H1 (cell line): ENCODE results near the gene CNPY4. TPM values are rescaled to one million over a fixed set of nuclear protein-coding genes. Genes with fewer than 3 reads are reported as not detected.

Source experiments
- CHD2 ChIP-seq: IDR thresholded peaks from 2 replicates; pipeline ENCODE4 v1.6.1; 2012; ENCODE audit warnings: low read length, improper control_type of control experiment
- KDM4A ChIP-seq: IDR thresholded peaks from one replicate; pipeline ENCODE4 v1.7.1; 2012; ENCODE audit warnings: low read depth, mild to moderate bottlenecking, moderate library complexity, low read length, inconsistent platforms; ENCODE audit not compliant: severe bottlenecking
- MAFK ChIP-seq: IDR thresholded peaks from 2 replicates; pipeline ENCODE4 v1.6.1; 2012; ENCODE audit warnings: low read depth, mild to moderate bottlenecking, improper control_type of control experiment, low read length
- RNF2 ChIP-seq: fragments of 200-900, 300-1000 bp; sonication (generic); IDR thresholded peaks from 2 replicates; pipeline ENCODE4 v1.7.1; 2016; ENCODE audit warnings: borderline replicate concordance, low read depth, mild to moderate bottlenecking, antibody characterized with exemption, low read length; ENCODE audit not compliant: poor library complexity, severe bottlenecking; ENCODE audit errors: missing control alignments
- polyA plus RNA-seq, 7 experiments: library from polyadenylated mRNA; depleted of rRNA in 3 of 7; stranded (reverse) in 5 of 7; unstranded in 2 of 7; fragments of >200 nt in 5 of 7; fragments of 200-250 nt in 2 of 7; gene quantifications; 1 replicate in 5 of 7; 2 replicates in 1 of 7; 4 replicates in 1 of 7; pipeline versions ENCODE4 v1.2.1 to v1.2.3, GENCODE V29; 2011 to 2013; ENCODE audit warnings: missing spikeins in 2 of 7, mixed read lengths in 2 of 7
- total RNA-seq: library from RNA; stranded (reverse); fragmentation: NEBNext Ultra II Directional; extraction: Animal tissue kit (Norgen Biotek cat#: 25700); gene quantifications from 2 replicates; pipeline ENCODE4 v1.2.1, GENCODE V29; 2021
- TF ChIP-seq, protein P1 (sequence below): fragments of 300-600 bp; sonication (generic); IDR thresholded peaks from 2 replicates; pipeline ENCODE4 v1.7.1; 2012; ENCODE audit warnings: low read length, moderate library complexity, mild to moderate bottlenecking, inconsistent platforms; ENCODE audit not compliant: insufficient replicate concordance
- TF ChIP-seq, protein P2 (sequence below): IDR thresholded peaks from 2 replicates; pipeline ENCODE4 v1.6.1; 2012; ENCODE audit warnings: low read length, inconsistent platforms
- TF ChIP-seq, protein P3 (sequence below): IDR thresholded peaks from 2 replicates; pipeline ENCODE4 v1.6.1; 2012; ENCODE audit warnings: inconsistent platforms

Gene CNPY4
- total and polyA plus RNA-seq, 2 of the 8 experiments (the other 6 are each of a cell fraction or from before 2014, with no cell fraction given) = 10.2 to 15.3 TPM

- TF ChIP-seq, protein P1, sequence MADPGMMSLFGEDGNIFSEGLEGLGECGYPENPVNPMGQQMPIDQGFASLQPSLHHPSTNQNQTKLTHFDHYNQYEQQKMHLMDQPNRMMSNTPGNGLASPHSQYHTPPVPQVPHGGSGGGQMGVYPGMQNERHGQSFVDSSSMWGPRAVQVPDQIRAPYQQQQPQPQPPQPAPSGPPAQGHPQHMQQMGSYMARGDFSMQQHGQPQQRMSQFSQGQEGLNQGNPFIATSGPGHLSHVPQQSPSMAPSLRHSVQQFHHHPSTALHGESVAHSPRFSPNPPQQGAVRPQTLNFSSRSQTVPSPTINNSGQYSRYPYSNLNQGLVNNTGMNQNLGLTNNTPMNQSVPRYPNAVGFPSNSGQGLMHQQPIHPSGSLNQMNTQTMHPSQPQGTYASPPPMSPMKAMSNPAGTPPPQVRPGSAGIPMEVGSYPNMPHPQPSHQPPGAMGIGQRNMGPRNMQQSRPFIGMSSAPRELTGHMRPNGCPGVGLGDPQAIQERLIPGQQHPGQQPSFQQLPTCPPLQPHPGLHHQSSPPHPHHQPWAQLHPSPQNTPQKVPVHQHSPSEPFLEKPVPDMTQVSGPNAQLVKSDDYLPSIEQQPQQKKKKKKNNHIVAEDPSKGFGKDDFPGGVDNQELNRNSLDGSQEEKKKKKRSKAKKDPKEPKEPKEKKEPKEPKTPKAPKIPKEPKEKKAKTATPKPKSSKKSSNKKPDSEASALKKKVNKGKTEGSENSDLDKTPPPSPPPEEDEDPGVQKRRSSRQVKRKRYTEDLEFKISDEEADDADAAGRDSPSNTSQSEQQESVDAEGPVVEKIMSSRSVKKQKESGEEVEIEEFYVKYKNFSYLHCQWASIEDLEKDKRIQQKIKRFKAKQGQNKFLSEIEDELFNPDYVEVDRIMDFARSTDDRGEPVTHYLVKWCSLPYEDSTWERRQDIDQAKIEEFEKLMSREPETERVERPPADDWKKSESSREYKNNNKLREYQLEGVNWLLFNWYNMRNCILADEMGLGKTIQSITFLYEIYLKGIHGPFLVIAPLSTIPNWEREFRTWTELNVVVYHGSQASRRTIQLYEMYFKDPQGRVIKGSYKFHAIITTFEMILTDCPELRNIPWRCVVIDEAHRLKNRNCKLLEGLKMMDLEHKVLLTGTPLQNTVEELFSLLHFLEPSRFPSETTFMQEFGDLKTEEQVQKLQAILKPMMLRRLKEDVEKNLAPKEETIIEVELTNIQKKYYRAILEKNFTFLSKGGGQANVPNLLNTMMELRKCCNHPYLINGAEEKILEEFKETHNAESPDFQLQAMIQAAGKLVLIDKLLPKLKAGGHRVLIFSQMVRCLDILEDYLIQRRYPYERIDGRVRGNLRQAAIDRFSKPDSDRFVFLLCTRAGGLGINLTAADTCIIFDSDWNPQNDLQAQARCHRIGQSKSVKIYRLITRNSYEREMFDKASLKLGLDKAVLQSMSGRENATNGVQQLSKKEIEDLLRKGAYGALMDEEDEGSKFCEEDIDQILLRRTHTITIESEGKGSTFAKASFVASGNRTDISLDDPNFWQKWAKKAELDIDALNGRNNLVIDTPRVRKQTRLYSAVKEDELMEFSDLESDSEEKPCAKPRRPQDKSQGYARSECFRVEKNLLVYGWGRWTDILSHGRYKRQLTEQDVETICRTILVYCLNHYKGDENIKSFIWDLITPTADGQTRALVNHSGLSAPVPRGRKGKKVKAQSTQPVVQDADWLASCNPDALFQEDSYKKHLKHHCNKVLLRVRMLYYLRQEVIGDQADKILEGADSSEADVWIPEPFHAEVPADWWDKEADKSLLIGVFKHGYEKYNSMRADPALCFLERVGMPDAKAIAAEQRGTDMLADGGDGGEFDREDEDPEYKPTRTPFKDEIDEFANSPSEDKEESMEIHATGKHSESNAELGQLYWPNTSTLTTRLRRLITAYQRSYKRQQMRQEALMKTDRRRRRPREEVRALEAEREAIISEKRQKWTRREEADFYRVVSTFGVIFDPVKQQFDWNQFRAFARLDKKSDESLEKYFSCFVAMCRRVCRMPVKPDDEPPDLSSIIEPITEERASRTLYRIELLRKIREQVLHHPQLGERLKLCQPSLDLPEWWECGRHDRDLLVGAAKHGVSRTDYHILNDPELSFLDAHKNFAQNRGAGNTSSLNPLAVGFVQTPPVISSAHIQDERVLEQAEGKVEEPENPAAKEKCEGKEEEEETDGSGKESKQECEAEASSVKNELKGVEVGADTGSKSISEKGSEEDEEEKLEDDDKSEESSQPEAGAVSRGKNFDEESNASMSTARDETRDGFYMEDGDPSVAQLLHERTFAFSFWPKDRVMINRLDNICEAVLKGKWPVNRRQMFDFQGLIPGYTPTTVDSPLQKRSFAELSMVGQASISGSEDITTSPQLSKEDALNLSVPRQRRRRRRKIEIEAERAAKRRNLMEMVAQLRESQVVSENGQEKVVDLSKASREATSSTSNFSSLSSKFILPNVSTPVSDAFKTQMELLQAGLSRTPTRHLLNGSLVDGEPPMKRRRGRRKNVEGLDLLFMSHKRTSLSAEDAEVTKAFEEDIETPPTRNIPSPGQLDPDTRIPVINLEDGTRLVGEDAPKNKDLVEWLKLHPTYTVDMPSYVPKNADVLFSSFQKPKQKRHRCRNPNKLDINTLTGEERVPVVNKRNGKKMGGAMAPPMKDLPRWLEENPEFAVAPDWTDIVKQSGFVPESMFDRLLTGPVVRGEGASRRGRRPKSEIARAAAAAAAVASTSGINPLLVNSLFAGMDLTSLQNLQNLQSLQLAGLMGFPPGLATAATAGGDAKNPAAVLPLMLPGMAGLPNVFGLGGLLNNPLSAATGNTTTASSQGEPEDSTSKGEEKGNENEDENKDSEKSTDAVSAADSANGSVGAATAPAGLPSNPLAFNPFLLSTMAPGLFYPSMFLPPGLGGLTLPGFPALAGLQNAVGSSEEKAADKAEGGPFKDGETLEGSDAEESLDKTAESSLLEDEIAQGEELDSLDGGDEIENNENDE = no peak
- TF ChIP-seq RNF2 (no peak), KDM4A (no peak), MAFK (no peak), CHD2 (no peak)
- TF ChIP-seq, protein P2, sequence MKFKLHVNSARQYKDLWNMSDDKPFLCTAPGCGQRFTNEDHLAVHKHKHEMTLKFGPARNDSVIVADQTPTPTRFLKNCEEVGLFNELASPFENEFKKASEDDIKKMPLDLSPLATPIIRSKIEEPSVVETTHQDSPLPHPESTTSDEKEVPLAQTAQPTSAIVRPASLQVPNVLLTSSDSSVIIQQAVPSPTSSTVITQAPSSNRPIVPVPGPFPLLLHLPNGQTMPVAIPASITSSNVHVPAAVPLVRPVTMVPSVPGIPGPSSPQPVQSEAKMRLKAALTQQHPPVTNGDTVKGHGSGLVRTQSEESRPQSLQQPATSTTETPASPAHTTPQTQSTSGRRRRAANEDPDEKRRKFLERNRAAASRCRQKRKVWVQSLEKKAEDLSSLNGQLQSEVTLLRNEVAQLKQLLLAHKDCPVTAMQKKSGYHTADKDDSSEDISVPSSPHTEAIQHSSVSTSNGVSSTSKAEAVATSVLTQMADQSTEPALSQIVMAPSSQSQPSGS = no peak
- TF ChIP-seq, protein P3, sequence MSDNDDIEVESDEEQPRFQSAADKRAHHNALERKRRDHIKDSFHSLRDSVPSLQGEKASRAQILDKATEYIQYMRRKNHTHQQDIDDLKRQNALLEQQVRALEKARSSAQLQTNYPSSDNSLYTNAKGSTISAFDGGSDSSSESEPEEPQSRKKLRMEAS = no peak
Measured at GRCh38 chr7:100170101-100170897, 50.9 kb downstream of the CNPY4 start (continued).
